ENCODE measurements around the gene RAB3GAP1.

RAB3GAP1 gene

DNA sequence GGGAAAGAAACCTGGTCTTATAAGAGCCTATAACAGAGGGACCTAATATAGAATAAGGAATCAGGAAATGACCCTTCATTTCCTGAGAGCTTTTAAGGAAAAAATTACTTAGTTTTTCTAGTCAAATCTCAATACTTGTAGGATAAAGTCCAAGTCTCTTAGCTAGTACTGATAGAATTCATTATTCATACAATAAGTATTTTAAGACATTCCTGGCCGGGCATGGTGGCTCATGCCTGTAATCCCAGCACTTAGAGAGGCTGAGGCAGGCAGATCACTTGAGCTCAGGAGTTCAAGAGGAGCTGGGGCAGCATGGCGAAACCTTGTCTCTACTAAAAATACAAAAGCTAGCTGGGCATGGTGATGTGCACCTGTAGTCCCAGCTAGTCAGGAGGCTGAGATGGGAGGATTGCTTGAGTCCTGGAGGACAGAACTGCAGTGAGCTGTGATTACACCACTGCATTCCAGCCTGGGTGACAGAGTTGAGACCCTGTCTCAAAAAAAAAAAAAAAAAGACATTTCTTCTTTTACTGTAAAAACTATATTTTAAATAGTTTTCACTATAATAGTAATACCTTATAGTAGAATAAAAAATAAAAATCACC is 3.2 kb downstream of the RAB3GAP1 start:
- peak overlapping the region; percentile 12; the same call in 1 of the 2 replicates for H3K4me3 ChIP-seq (ENCODE audit: low read depth, low read length)
- TF ChIP-seq, protein P1, sequence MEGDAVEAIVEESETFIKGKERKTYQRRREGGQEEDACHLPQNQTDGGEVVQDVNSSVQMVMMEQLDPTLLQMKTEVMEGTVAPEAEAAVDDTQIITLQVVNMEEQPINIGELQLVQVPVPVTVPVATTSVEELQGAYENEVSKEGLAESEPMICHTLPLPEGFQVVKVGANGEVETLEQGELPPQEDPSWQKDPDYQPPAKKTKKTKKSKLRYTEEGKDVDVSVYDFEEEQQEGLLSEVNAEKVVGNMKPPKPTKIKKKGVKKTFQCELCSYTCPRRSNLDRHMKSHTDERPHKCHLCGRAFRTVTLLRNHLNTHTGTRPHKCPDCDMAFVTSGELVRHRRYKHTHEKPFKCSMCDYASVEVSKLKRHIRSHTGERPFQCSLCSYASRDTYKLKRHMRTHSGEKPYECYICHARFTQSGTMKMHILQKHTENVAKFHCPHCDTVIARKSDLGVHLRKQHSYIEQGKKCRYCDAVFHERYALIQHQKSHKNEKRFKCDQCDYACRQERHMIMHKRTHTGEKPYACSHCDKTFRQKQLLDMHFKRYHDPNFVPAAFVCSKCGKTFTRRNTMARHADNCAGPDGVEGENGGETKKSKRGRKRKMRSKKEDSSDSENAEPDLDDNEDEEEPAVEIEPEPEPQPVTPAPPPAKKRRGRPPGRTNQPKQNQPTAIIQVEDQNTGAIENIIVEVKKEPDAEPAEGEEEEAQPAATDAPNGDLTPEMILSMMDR (IDR thresholded peaks at IDR 0.05; ENCODE audit: low read depth, low read length), result no peak

- TF ChIP-seq, protein P1 (IDR thresholded peaks at IDR 0.05; ENCODE audit: low read depth, low read length), result no peak
- H3K4me3 ChIP-seq (ENCODE audit: low read depth, low read length), result no peak overlapping the region
These were observed 4.7 kb downstream of the RAB3GAP1 start for GRCh38 chr2:135056790-135057189.

GRCh38 chr2:135059577-135059976 is 7.5 kb downstream of the RAB3GAP1 start:
- TF ChIP-seq, protein P1 (IDR thresholded peaks at IDR 0.05; ENCODE audit: low read depth, low read length), result no peak
- no peak overlapping the region for H3K4me3 ChIP-seq (ENCODE audit: low read depth, low read length)

DNA sequence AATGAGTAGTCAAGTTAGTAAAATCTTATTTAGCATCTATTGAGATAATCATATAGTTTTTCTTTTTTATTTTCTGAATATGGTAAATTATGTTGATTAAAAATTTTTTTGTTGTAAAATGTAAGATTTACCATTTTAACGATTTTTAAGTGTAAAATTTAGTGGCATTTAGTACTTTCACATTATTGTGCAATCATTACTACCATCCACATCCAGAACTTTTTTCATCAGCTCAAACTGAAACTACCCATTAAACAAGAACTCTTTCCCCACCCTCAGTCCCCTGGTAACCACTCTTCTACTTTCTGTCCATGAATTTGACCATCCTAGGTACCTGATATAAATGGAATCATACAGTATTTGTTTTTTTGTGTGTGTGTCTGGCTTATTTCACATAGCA is 11.1 kb downstream of the RAB3GAP1 start:
- H3K4me3 ChIP-seq (ENCODE audit: low read depth, low read length), result no peak overlapping the region
- TF ChIP-seq, protein P1 (IDR thresholded peaks at IDR 0.05; ENCODE audit: low read depth, low read length), result no peak

DNA sequence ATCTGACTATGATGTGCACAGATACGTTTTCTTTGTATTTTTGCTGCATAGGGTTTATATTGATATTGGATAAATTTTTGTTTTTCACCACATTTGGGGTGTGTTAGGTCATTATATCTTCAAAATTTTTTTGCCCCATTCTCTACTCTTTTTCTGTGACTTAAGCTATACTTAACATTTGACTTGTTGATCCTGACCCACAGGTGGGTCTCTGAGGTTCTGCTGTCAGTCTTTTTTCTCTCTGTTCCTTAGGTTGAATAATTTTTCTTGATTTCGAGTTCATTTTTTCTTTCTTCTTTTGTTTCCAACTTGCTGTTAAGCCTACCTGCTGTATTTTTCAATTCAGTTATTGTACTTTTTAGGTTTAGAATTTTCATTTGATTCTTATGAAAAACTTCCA is 12.1 kb downstream of the RAB3GAP1 start:
- no peak overlapping the region for H3K4me3 ChIP-seq (ENCODE audit: low read depth, low read length)
- TF ChIP-seq, protein P1 (IDR thresholded peaks at IDR 0.05; ENCODE audit: low read depth, low read length), result no peak

- TF ChIP-seq, protein P1 (IDR thresholded peaks at IDR 0.05; ENCODE audit: low read depth, low read length), result no peak
- no peak overlapping the region for H3K4me3 ChIP-seq (ENCODE audit: low read depth, low read length)
These were observed 14.6 kb downstream of the RAB3GAP1 start for GRCh38 chr2:135066710-135067109.

- TF ChIP-seq, protein P1 (IDR thresholded peaks at IDR 0.05; ENCODE audit: low read depth, low read length), result no peak
- H3K4me3 ChIP-seq (ENCODE audit: low read depth, low read length), result no peak overlapping the region
These were observed 20.3 kb downstream of the RAB3GAP1 start for GRCh38 chr2:135072125-135072997.
